Hepatocyte (in vitro differentiated cells): Measurements from ENCODE around the gene MDP1.

Source experiments
- EZH2 ChIP-seq: fragments of 200-600 bp; sonication (generic); IDR thresholded peaks from 2 replicates; pipeline ENCODE4 v1.6.1; 2016; ENCODE audit warnings: antibody characterized with exemption, mild to moderate bottlenecking, borderline replicate concordance
- EZH2phosphoT487 ChIP-seq: fragments of 200-600 bp; sonication (generic); IDR thresholded peaks from one replicate; pipeline ENCODE4 v1.6.1; 2018; ENCODE audit warnings: antibody characterized with exemption, mild to moderate bottlenecking, low read depth, moderate library complexity; ENCODE audit not compliant: unreplicated experiment, severe bottlenecking
- TF ChIP-seq, protein P1 (sequence below): fragments of 200-600 bp; sonication (generic); IDR thresholded peaks from 2 replicates; pipeline ENCODE4 v1.5.1; 2016; ENCODE audit warnings: antibody characterized with exemption, mild to moderate bottlenecking; ENCODE audit not compliant: poor library complexity

DNA sequence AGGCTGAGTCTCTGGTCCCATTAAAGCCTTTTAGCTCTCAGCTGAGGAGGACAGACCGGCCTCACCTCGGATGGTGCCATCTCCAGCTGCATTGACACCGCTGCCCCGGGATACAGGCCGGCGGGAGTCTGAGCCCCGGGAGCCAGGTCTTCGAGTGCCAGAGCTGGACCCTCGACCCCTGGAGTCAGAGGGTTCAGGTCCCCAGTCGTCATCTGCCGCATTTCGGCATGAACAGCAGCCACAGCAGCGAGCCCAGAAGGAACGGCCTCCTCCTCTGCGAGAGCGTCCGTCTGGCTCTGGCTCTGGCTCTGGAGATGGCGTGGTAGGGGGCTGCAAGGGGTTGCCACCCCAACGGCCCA is 46.1 kb upstream of the MDP1 start:
- no peak for TF ChIP-seq EZH2phosphoT487
- TF ChIP-seq, protein P1, sequence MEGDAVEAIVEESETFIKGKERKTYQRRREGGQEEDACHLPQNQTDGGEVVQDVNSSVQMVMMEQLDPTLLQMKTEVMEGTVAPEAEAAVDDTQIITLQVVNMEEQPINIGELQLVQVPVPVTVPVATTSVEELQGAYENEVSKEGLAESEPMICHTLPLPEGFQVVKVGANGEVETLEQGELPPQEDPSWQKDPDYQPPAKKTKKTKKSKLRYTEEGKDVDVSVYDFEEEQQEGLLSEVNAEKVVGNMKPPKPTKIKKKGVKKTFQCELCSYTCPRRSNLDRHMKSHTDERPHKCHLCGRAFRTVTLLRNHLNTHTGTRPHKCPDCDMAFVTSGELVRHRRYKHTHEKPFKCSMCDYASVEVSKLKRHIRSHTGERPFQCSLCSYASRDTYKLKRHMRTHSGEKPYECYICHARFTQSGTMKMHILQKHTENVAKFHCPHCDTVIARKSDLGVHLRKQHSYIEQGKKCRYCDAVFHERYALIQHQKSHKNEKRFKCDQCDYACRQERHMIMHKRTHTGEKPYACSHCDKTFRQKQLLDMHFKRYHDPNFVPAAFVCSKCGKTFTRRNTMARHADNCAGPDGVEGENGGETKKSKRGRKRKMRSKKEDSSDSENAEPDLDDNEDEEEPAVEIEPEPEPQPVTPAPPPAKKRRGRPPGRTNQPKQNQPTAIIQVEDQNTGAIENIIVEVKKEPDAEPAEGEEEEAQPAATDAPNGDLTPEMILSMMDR: no peak
- no peak for TF ChIP-seq EZH2
